Breast epithelium (tissue), 4 donors: Measurements from ENCODE around the gene BIK. TPM values are rescaled to one million over a fixed set of nuclear protein-coding genes. Genes with fewer than 3 reads are reported as not detected.
A peak's percentile ranks its signal among the peaks of the same experiment; 100 is the strongest.

Experiments used
- DNase-seq, 2 donors: peaks; one replicate each; pipeline ENCODE4 v3.0.0-alpha.2; 2019; ENCODE audit warnings: low spot score in 2 of 2
- H3K27ac ChIP-seq, 2 donors: fragments of 200-600 bp; sonication (generic) in 1 of 2; one replicate each; pipeline ENCODE4 v1.5.1; 2016 to 2019; ENCODE audit warnings: mild to moderate bottlenecking in 1 of 2
- H3K27me3 ChIP-seq, 2 donors: fragments of 200-600 bp; sonication (generic) in 1 of 2; one replicate each; pipeline versions ENCODE4 v1.5.1 to v1.6.0; 2017 to 2019; ENCODE audit warnings: control low read depth in 1 of 2, mild to moderate bottlenecking in 1 of 2
- H3K36me3 ChIP-seq: fragments of 200-600 bp; one replicate; pipeline ENCODE4 v1.5.1; 2019
- H3K4me1 ChIP-seq, 2 donors: fragments of 200-600 bp; sonication (generic); one replicate each; pipeline ENCODE4 v1.5.1; 2016 to 2019; ENCODE audit warnings: control low read depth in 1 of 2
- H3K4me3 ChIP-seq, 3 donors: fragments of 200-600 bp; sonication (generic); 1 replicate in 2 of 3; 2 replicates in 1 of 3; pipeline ENCODE4 v1.5.1; 2016 to 2019; ENCODE audit warnings: mild to moderate bottlenecking in 3 of 3, moderate library complexity in 2 of 3
- H3K9me3 ChIP-seq, 2 donors: fragments of 200-600 bp; sonication (generic) in 1 of 2; one replicate each; pipeline ENCODE4 v1.5.1; 2016 to 2019; ENCODE audit warnings: control low read depth in 1 of 2
- POLR2A ChIP-seq: fragments of 450-650 bp; IDR thresholded peaks from one replicate; pipeline ENCODE4 v1.6.1; 2016; ENCODE audit warnings: antibody characterized with exemption, mild to moderate bottlenecking, moderate library complexity
- POLR2AphosphoS5 ChIP-seq, 3 donors: sonication (generic); formaldehyde crosslinking; IDR thresholded peaks; one replicate each; pipeline ENCODE4 v1.6.1; 2017; ENCODE audit warnings: antibody characterized with exemption in 3 of 3
- intact Hi-C: fragments of 100-400 bp; cut with DNase I; formaldehyde crosslinking; loops from one replicate; pipeline ENCODE4 v1.15.1; 2023; ENCODE audit warnings: low total_unique reads
- total RNA-seq, 3 donors: library from RNA; depleted of rRNA; stranded (reverse); fragments of >200 nt; gene quantifications; one replicate each; pipeline ENCODE4 v1.1.0, GENCODE V29; 2016
- TF ChIP-seq, protein P1 (sequence below), 3 donors: fragments of 450-650 bp; IDR thresholded peaks; one replicate each; pipeline ENCODE4 v1.5.1; 2016 to 2017; ENCODE audit warnings: antibody characterized with exemption in 3 of 3, mild to moderate bottlenecking in 3 of 3, moderate library complexity in 3 of 3

Gene BIK
- total RNA-seq, 3 donors from 2014 or later, result 22.6 to 25.0 TPM; not detected in 1

GRCh38 chr22:43162412-43163150 is 52.0 kb downstream of the BIK start:
- Histone ChIP-seq H3K9me3 (no peaks in the 10 kb centered on the region), H3K27me3 (no peaks in the 10 kb centered on the region), H3K4me1 (peaks cover 0 to 9% of the 10 kb centered on the region in 2 donors), H3K36me3 (no peaks in the 10 kb centered on the region), H3K27ac (no peak overlapping the region), H3K4me3 (no peak overlapping the region)
- no peak for DNase-seq
- intact Hi-C loops, result no loop called here
- no peak for TF ChIP-seq POLR2AphosphoS5 (IDR thresholded peaks at IDR 0.05)
- TF ChIP-seq, protein P1, sequence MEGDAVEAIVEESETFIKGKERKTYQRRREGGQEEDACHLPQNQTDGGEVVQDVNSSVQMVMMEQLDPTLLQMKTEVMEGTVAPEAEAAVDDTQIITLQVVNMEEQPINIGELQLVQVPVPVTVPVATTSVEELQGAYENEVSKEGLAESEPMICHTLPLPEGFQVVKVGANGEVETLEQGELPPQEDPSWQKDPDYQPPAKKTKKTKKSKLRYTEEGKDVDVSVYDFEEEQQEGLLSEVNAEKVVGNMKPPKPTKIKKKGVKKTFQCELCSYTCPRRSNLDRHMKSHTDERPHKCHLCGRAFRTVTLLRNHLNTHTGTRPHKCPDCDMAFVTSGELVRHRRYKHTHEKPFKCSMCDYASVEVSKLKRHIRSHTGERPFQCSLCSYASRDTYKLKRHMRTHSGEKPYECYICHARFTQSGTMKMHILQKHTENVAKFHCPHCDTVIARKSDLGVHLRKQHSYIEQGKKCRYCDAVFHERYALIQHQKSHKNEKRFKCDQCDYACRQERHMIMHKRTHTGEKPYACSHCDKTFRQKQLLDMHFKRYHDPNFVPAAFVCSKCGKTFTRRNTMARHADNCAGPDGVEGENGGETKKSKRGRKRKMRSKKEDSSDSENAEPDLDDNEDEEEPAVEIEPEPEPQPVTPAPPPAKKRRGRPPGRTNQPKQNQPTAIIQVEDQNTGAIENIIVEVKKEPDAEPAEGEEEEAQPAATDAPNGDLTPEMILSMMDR (IDR thresholded peaks at IDR 0.05), result no peak
- no peak for TF ChIP-seq POLR2A

- intact Hi-C loops, result no loop called here
Measured at GRCh38 chr22:43163241-43163795, 52.8 kb downstream of the BIK start.

GRCh38 chr22:43164636-43165035 is 54.1 kb downstream of the BIK start:
- intact Hi-C loops, result loop anchor here (5.0 kb wide), 1 partner anchor 1687 kb away; no protein-coding TSS in a partner anchor
- DNase-seq, result no peak
- peak overlapping the region in 1 of 2 donors; percentile 75 for H3K27ac ChIP-seq
- H3K27me3 ChIP-seq, result no peaks in the 10 kb centered on the region
- no peaks in the 10 kb centered on the region for H3K9me3 ChIP-seq
- H3K4me3 ChIP-seq, result no peak overlapping the region
- H3K36me3 ChIP-seq, result no peaks in the 10 kb centered on the region
- TF ChIP-seq, protein P1 (IDR thresholded peaks at IDR 0.05), result no peak
- TF ChIP-seq POLR2AphosphoS5 (IDR thresholded peaks at IDR 0.05) (no peak), POLR2A (no peak)
- H3K4me1 ChIP-seq, result peaks cover 0 to 9% of the 10 kb centered on the region in 2 donors

More at GRCh38 chr22:43163241-43163795, 52.8 kb downstream of the BIK start:
- Histone ChIP-seq H3K4me3 (no peak overlapping the region), H3K27ac (peak overlapping the region; percentile 60 to 75), H3K9me3 (no peaks in the 10 kb centered on the region), H3K27me3 (no peaks in the 10 kb centered on the region), H3K4me1 (peaks cover 0 to 9% of the 10 kb centered on the region in 2 donors), H3K36me3 (no peaks in the 10 kb centered on the region)
- TF ChIP-seq, protein P1 (IDR thresholded peaks at IDR 0.05), result no peak
- TF ChIP-seq POLR2A (no peak), POLR2AphosphoS5 (IDR thresholded peaks at IDR 0.05) (no peak)
- no peak for DNase-seq

DNA sequence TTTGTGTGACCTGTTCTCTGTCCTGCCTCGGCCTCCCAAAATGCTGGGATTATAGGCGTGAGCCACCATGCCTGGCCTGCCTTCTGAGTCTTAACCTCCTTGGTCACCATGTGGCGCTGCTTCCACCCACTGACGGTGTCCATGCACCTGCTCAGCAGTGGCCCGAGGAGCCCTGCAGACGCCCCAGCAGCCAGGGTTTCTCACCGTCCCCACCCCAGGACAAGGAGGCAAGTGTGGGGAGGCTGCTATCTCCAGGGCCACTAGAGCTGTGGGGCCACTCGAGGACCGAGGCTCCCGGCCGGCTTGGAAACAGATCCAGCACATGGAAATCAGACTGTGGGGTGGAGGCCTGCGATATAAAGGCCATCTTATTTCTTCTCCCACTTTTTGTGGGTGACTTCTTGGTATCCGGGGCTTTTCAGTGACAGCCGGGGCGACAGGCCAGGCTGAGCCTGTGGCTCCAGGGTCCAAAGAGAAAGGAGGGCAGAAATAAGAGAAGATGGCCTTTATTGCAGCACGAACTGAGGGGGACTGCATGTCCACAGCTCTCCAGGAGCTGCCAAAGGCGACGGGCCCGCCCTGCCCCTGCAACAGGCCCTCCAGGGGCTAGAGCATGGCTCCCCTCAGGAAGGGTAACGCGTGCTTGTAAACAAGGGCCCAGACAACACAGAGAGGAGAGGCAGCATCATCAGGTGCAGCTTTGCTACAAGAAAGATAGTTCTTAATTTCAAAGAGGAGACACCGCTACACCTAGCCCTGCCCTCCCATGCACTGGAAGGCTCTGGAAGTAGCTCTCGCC is 55.8 kb downstream of the BIK start:
- Histone ChIP-seq H3K9me3 (no peaks in the 10 kb centered on the region), H3K4me1 (peaks cover 0 to 9% of the 10 kb centered on the region in 2 donors), H3K27ac (no peak overlapping the region), H3K27me3 (no peaks in the 10 kb centered on the region), H3K36me3 (no peaks in the 10 kb centered on the region), H3K4me3 (no peak overlapping the region)
- intact Hi-C loops, result loop anchor here (5.0 kb wide), 1 partner anchor 1689 kb away; no protein-coding TSS in a partner anchor
- TF ChIP-seq, protein P1 (IDR thresholded peaks at IDR 0.05), result no peak
- TF ChIP-seq POLR2A (no peak), POLR2AphosphoS5 (IDR thresholded peaks at IDR 0.05) (no peak)
- DNase-seq, result no peak
